HG03039 (cell line): ENCODE results near the gene NXPH4.

ENCODE experiments used
- ATAC-seq: cut with Tn5 transposase; IDR thresholded peaks from one replicate; pipeline ENCODE4 v1.9.1; 2021; ENCODE audit warnings: mild to moderate bottlenecking, moderate library complexity; ENCODE audit not compliant: unreplicated experiment

The NXPH4 gene

DNA sequence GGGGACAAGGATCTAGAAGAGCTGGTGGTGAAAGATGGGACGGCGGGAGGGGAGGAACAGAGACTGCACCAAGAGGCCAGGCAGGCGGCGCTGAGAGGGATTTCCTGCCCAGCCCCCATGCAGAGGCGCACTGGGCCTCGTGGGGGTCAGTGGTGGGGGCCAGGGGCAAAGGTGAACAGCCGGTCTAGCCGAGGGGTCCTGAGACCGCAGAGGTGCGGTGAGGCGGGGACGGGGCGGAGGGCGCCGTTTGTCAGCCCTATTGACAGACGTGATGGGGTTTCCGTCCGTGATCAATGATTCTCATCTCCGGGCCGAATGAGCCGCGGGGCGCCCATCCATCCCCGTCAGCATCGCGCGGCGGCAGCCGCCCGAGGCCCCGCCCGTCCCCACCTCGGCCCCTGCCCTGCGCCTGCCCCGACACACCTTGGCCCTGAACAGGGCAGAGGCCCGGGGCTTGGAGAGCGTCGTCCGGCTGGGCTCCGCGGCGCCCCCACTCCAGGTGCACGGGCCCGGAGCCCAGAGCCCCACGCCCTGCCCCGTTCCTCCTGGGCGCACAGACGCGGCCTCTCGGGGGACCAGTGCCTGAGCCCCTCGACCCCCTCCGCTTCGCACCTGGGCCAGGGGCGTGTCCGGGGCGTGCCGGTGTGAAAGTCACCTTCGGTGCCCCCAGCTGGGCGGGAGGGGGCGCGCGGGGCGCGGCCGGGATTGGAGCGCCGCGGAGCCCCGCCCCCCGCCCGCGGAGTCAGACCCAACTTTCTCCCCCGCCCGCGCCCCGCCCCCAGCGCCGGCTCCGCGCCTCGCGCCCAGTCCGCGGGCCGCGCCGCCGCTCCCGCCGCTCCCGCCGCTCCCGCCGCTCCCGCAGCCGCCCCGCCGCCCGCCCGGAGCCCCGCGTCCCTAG lies at the start of gene NXPH4:
Gene NXPH4 (plus strand): TSS at position 781 of the 898 bp plus-strand sequence. CDS start 176 bp downstream, outside the sequence.
- no peak for ATAC-seq

GRCh38 chr12:57166971-57167371 lies 49.6 kb upstream of the NXPH4 start:
- no peak for ATAC-seq

DNA sequence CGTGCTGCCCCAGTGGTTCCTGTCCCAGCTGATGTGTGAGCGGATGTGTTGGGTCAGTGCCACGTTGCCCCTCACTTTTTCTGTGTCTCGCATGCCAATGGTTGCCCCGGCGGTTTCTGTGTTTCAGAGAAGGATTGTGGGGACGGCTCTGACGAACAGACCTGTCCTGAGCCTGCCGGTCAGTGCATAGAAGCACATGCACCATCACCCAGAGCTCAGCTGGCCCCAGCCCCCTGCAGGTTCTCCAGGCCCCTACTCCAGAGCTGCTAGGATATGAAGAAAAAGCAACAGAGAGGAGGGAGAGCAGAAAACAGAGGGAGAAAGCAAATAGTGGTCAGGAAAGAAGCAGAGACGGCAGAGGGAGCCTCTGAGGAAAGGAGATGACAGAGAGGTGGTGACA lies 48.5 kb upstream of the NXPH4 start:
- no peak for ATAC-seq

GRCh38 chr12:57169046-57169795 lies 47.4 kb upstream of the NXPH4 start:
- ATAC-seq = no peak

DNA sequence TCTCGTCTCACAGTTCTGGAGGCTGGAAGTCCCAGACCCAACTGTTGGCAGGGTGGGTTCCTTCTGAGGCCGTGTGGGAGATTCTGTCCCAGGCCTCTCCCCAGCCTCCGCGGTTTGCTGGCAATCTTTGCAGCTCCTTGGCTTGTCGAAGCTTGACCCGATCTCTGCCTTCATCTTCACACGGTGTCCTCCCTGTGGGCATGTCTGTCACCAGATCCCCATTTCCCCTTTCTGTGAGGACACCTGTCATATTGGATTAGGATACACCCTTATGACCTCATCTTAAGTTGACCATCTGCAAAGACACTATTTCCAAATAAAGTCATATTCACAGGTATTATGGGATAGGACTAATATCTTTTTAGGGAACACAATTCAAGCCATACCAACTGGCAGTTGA lies 46.6 kb upstream of the NXPH4 start:
- ATAC-seq = no peak

GRCh38 chr12:57170408-57170807 lies 46.2 kb upstream of the NXPH4 start:
- no peak for ATAC-seq

DNA sequence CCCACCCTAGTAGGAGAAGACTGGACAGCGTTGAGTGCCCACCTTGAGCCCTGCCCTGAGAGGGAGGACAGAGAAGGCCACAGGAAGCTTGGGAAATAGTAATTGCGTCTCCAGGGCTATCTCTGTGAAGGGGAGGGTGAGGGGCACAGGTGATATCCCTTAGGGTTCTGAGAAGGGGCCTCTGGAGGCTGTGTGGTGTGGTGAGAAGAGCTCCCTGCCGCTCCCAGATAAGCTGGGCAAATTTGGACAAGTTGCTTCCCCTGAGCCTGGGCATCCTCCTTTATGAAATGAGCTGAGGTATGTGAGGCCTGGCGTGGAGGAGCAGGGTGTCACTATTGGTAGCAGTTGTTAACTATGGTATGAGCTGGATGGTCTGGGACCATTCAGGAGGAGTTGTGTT lies 45.7 kb upstream of the NXPH4 start:
- ATAC-seq = no peak

DNA sequence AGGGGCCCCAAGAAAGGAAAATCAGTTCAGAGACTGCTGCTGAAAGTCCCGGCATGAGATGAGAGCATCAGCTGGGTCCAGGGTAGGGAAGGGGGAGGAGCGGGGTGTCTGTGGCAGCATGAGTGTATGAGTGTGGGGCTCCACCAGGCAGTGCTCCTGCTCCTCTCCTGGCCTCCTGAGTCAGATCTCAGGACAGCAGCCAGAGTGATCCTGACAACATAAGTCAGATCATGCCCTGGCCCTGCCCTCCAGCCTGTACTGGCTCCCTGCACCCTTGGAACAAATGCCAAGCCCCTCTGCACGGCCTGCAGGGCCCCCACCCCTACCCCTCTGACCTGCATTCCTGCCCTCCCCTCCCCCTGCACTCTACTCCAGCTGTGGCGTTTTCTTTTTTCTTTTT lies 44.9 kb upstream of the NXPH4 start:
- ATAC-seq = no peak

- ATAC-seq = no peak
These were observed 43.5 kb upstream of the NXPH4 start for GRCh38 chr12:57173089-57173488.

DNA sequence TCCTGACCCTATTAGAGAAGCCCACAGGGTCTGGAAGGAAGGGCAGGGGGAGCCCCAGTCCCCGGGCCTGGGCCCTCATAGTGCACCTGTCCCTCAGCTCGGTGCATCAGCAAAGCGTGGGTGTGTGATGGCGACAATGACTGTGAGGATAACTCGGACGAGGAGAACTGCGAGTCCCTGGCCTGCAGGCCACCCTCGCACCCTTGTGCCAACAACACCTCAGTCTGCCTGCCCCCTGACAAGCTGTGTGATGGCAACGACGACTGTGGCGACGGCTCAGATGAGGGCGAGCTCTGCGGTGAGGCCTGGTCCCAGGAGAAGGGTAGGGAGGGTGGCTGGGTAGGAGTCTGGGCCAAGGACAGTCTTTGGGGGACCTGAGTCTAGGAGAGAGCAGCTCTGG lies 42.9 kb upstream of the NXPH4 start:
- ATAC-seq = no peak

GRCh38 chr12:57175428-57176138 lies 41.0 kb upstream of the NXPH4 start:
- no peak for ATAC-seq

- ATAC-seq = no peak
These were observed 40.5 kb upstream of the NXPH4 start for GRCh38 chr12:57176139-57176477.

DNA sequence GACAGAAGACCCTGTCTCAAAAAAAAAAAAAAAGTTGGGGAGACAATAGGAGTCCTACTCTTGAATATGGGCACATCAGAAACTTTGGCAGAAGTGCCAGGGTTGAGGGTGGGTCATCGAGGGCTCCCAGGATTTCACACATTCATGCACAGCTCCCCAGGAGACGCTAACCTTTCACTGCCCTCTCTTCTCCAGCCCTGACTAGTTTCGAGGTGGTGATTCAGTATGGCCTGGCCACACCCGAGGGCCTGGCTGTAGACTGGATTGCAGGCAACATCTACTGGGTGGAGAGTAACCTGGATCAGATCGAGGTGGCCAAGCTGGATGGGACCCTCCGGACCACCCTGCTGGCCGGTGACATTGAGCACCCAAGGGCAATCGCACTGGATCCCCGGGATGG lies 39.7 kb upstream of the NXPH4 start:
- no peak for ATAC-seq

DNA sequence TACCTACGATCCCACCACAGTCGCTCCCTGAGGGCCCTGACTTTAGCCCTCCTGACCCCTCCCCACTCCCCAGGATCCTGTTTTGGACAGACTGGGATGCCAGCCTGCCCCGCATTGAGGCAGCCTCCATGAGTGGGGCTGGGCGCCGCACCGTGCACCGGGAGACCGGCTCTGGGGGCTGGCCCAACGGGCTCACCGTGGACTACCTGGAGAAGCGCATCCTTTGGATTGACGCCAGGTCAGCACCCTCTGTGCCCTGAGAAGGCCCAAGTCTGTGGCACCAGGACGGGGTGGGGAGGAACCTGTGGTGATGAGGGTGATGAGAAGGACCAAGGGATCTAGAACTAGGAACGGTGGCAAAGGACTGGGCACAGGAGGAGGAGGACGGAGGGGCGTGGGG lies 39.2 kb upstream of the NXPH4 start:
- no peak for ATAC-seq

DNA sequence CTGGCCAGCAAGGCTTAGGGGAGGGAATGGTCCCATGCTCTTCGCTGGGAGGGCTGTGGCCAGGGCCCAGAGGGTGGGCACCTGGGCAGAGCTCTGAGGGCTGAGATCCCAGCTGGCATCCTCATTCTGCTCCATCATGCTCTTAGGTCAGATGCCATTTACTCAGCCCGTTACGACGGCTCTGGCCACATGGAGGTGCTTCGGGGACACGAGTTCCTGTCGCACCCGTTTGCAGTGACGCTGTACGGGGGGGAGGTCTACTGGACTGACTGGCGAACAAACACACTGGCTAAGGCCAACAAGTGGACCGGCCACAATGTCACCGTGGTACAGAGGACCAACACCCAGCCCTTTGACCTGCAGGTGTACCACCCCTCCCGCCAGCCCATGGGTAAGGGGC lies 38.4 kb upstream of the NXPH4 start:
- no peak for ATAC-seq

- ATAC-seq = no peak
These were observed 37.1 kb upstream of the NXPH4 start for GRCh38 chr12:57179331-57180086.

DNA sequence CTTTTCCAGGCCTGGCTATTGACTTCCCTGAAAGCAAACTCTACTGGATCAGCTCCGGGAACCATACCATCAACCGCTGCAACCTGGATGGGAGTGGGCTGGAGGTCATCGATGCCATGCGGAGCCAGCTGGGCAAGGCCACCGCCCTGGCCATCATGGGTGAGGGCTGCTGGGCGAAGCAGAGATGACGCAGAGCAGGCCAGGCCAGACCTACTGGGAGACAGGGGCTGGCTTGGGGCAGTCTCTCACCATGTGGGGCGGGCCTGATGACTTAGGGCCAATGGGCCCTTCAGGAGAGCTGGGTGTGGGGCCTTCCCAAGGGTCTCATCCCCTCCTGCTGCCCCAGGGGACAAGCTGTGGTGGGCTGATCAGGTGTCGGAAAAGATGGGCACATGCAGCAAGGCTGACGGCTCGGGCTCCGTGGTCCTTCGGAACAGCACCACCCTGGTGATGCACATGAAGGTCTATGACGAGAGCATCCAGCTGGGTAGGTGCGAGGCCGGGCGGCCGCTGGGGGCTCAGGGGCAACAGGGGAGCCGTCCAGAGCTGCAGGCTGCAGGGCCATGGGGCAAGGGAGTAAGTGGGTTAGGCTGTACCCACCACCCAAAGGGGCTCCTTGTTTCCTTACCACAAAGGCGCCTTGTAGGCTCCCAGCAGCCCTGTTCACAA lies 36.1 kb upstream of the NXPH4 start:
- no peak for ATAC-seq

- ATAC-seq = no peak
These were observed 35.5 kb upstream of the NXPH4 start for GRCh38 chr12:57181072-57181471.

- ATAC-seq = no peak
These were observed 34.9 kb upstream of the NXPH4 start for GRCh38 chr12:57181561-57182155.
